Ramos (cell line): ENCODE results near the gene QRICH2.
"Not testable (repeated sequence)": the region's sequence is repeated elsewhere in the genome, so short reads cannot be mapped to it uniquely, and the experiment has no call there.

ENCODE experiments used
- in situ Hi-C: fragments of 300-500 bp; cut with MboI; formaldehyde crosslinking; loops from one replicate; pipeline ENCODE4 v1.14.3; 2022; ENCODE audit warnings: low sequenced_read_pairs; ENCODE audit not compliant: unreplicated experiment

Gene QRICH2

DNA sequence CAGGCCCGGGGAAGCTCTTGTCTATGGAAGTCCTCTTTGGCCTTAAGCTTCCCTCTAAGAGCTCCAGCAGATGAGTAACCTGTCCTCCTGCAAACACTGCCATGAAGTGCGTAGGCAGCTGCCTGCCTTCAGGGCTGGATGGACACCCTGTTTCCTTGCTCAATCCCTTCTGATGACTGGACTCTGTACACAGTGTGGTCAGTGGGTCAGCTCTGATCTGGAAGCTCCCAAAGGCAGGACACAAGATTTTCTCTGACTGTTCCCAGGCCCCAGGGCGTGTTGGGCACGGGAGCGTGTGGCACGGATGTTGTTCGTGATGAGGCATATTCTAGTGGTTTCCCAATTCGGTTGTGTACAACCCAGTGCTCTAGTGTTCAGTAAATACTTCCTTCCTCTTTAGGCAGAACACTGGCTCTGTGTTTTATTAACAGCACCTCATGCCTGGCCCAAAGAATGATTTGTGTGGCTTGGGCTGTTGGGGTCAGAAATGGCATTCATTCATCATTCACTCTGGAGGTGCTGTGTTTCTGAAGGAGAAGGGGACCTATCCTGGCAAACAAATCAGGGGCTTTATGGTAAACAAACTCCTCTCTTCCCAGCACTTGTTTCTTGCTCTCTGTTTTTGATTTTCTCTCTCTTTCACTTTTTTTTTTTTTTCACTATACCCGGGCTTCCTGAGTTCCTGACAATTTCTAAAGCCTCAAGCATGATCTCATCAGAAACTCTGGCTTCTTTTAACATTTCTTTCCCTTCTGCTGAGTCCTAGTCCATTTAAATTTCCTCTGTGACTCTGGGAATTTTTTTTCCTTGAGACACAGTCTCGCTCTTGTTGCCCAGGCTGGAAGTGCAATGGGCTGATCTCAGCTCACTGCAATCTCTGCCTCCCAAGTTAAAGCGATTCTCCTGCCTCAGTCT, 55.8 kb downstream of the QRICH2 start:
- in situ Hi-C loops: no loop called here

DNA sequence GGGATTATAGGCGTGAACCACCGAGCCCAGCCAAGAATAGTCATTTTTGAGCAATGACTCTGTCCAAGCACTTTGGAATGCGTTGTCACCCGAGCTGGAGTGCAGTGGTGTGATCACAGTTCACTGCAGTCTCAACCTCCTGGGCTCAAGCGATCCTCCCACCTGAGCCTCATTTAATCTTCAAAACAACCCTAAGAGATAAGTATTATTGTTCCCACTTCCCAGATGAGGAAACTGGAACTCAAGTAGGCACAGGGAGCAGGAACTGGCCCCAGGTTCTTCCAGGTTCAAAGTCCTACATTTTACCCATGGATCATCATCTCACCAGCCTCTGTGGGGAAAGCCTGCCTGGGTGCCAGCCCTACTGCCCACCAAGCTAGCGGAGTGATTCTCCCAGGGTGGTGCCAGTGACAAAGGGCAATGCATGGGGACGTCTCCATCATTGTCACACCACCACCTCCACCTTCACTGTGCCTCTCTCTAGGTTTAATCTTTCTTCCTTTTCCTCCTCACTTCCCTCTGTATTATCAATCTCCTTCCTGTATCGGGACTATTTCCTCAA, 56.5 kb downstream of the QRICH2 start:
- in situ Hi-C loops: no loop called here

DNA sequence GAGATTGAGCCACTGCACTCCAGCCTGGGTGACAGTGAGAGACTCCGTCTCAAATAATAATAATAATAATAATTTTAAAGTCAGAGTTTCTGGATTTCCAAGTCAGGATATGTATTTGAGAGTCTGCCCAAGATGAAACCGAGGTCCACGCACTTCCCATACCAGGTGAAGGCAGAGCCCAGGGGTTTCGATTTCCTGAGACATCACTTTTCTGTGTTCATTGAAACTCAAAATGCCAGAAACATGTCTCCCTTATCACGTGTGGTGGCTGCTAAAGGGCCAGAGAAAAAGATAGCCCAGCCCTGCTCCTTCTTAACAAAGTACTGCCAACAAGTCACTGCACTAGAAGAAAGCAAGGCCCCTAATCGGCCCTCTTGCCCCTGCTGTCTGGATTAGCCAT, 57.9 kb downstream of the QRICH2 start:
- in situ Hi-C loops: no loop called here

DNA sequence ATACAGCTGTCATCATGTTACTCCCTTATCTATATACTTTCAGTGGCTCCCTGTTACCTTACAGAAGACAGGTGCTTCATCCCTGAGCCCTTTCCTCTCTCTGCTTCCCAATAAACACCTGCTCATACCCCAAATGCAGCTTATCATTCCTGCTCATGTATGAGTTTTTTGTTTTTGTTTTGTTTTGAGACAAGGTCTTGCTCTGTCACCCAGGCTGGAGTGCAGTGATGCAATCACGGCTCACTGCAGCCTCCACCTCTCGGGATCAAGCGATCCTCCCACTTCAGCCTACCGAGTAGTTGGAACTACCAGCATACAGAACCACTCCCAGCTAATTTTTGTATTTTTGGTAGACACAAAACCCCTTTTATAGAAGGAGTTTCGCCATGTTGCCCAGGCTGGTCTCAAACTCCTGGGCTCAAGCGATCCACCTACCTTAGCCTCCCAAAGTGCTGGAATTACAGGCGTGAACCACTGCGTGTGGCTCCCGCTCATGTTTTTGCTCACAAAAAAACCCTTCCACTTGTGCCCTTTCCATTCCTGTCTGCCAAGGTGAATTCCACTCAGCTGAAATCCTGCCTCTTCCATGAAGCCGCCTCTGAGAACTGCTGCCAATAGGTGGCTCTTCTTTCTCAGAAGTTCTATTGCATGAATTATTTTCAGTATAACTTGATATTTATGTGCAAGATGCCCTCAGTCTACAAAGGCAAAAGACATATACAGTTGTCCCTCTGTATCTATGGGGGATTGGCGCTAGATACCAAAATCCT, 59.9 kb downstream of the QRICH2 start:
- in situ Hi-C loops: no loop called here

DNA sequence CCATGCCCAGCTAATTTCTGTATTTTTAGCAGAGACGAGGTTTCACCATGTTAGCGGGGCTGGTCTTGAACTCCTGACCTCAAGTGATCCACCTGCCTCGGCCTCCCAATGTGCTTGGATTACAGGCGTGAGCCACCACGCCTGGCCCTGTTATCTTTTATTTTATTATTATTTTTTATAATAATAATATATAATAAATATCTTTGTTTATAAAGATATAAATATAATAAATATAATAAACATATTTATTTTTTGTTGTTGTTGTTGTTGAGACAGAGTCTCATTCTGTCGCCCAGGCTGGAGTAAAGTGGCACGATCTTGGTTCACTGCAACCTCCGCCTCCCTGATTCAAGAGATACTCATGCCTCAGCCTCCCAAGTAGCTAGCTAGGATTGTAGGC, 60.8 kb downstream of the QRICH2 start:
- in situ Hi-C loops: no loop called here

DNA sequence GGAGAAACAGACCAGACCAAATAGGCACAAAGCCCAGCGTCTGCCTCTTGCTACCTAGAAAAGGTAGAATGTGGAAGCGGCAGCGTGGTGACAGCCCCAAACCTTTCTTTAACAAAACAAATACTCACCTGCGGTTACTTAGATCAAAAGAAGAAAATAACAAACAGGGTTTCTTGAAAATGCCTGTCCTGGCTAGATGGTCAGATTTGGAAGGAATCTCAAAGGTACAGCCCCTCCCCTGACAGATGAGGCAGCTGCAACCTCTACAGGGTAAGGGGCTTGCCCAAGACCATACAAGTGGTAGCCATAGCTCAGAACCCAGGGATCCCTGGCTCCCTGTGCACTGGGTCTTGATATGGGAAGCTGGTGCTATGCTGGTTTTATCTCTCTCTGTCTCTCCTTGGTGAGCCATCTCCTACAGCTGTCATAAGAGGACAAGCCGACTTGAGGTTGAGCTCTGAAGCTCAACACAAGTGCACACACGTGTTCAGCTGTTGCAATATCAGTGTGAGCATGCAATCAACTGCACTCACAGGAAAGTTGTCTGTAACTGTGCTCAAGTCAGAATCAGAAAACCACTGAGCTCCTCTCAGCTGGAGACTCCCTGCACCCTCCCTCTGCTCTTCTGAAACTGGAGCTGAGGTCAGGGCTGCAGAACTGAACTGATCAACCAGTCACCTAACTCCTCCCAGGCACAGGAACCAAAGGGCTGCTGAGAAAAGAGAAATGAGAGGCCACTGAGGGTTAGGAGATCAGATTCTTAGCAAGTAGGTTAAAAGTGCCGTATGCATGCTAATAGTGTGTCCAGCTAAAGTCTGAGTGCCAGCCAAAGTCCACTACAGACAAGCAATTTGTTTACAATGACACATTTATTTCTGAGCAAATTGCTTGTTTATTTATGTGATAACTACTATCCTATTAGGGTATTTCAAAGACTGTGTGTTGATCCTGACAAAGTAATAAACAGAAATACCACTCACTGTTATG, 61.7 kb downstream of the QRICH2 start:
- in situ Hi-C loops: no loop called here

DNA sequence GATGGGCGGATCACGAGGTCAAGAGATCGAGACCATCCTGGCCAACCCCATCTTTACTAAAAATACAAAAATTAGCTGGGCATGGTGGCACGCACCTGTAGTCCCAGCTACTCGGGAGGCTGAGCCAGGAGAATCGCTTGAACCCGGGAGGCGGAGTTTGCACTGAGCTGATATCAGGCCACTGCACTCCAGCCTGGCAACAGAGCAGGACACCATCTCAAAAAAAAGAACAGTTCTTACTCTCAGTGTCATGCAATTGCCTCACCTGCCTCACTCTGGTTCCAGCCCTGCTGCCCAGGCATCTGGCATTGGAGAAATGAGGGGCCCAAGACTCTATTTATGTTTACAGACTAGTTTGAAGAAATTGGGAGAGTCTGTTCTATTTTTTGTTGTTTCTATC, 63.4 kb downstream of the QRICH2 start:
- in situ Hi-C loops: not testable (repeated sequence)

DNA sequence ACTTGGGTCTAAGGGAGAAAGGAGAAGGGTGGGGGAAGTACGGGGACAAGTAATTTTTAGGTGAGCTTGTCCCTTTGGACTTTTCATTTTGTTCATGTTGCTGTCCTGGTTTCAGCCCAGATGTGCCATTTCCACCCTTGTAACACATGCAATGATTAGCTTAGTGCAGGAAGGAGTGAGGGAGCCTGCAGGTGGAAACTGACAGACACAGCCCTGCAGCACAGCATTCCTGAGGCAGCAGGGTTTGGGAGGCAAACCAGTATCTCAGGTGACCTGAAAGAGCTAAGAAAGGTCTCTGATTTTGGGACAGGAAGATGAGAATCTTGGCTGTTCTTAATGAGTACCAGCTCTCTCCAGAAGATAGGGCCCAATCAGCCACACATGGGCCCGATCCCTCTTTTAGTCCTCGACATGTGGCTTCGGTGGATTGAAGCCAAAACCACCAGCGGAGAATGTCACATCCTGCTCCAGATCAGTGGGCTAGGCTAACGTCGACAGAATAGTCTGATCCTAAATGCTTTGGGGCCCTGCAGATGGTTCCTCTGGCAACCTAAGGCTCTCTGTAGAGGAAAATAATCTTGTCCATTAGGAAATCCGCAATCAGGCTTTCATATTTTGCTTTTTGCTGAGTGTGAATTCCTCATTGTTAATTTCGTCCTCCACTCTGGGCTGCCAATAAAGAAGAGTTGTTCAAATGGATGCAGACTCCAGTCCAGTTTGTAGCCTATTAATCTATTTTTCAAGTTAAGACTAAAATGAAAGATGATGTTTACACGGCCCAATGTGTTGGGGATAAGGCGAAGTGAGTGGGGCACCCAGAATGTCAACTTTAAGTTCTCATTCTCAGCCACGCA, 64.0 kb downstream of the QRICH2 start:
- in situ Hi-C loops: no loop called here

DNA sequence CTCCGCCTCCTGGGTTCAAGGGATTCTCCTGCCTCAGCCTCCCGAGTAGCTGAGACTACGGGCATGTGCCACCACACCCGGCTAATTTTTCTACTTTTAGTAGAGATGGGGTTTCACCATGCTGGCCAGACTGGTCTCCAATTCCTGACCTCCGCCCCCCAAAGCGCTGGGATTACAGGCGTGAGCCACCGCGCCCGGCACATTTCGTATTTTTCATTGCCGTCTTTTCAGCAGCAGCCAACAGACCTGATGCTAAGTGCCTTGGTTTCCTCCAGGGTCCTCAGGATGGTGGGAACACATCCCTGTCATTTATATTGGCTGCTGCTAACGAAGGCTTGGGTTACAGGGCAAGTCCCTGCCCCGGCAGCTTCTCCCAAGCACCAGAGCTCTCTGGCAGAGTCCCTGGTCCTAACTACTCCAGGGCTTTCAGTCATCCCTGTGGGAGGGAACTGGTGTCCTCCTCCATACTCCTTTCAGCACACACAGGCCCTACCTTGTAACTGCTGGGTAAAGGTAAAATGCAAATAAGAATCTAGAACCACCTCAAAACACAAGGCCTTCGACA, 66.3 kb downstream of the QRICH2 start:
- in situ Hi-C loops: no loop called here

DNA sequence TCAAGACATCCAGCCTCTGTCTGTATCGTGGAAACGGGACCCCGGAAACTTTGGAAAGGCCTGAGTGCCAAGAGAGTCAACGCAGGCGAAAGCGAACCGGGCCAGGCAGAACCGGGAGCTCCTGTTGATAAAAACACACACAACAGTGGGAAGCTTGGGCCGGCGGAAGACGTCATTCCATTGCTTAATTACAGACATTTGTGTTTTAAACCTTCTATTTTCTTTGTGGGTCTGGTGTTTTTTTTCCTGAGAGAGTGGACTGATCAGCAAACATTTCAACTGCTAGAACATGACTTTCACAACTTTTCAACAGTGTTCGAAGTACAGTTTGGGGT, 66.9 kb downstream of the QRICH2 start:
- in situ Hi-C loops: no loop called here

DNA sequence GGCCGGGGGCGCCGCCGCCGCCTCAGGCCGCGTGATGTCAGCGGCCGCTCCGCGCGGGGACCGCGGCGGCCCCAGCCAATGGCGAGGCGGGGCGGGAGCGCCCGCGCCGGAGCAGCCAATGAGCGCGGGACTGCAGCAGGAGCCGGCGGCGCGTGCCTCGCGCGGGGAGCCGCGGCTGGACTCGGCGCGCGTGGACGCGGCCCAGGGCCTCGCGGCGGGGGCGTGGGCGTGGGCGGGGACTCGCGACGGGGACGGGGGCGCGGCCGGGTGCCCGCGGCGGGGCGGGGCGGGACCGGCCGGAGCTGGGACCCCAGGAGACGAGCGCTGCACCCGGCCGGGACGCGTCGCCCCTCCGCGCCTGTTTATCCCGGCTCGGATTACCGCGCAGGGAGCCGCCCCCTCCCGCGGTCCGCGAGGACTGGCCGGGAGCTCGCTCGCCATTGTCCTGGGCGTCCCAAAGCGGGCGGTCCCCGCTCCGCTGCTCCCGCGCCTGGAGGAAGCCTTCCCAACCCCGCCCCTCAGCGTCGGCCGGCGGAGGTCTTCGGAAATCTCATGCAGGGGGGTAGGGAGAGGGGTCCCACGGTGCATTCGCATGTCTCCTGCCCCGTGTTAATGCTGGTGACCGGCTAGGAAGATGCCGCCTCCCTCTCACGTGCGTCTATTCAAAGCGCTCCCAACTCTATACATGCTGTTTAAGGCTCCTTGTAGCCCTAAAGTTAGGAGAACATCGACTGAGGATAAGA, 67.4 kb downstream of the QRICH2 start, which contains the start of gene RNF157:
Gene RNF157 (minus strand): TSS at position 33 of the 743 bp plus-strand sequence. CDS start 253 bp downstream, outside the sequence.
- in situ Hi-C loops: no loop called here

DNA sequence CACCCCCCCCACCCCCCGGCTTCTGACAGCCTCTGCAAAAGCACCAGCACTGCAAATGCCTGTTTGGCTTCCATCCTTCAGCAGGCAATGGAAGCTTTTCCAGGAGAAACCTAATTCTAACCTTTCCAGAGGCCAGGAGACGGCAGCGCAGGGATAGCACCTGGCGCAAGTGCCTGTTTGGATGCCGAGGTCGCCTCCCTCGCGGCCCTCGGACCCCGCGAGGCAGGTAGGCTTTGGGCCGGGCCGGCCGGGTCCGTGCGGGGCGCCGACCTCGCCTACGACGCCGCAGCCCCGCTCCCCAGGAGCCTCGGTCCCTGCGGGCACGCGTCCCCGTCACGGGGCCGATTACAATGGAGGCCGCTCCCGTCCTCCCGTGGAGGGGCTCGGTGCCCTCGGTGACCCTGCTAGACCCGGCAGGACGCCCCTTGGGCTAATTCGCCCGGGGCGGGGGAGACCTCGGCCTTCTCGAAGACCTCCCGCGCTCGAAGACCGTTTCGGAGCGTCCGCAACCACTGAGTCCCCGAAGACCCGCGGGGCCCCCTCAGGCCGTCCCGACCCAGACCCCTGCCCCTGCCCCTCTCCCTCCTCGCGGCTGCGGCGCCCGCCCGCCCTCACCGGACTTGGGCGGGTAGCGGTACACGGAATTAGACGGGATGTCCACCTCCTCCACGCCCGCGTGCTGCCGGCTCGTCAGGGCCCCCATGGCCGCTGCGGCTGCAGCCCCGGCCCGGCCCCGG, 68.4 kb downstream of the QRICH2 start:
- in situ Hi-C loops: no loop called here

DNA sequence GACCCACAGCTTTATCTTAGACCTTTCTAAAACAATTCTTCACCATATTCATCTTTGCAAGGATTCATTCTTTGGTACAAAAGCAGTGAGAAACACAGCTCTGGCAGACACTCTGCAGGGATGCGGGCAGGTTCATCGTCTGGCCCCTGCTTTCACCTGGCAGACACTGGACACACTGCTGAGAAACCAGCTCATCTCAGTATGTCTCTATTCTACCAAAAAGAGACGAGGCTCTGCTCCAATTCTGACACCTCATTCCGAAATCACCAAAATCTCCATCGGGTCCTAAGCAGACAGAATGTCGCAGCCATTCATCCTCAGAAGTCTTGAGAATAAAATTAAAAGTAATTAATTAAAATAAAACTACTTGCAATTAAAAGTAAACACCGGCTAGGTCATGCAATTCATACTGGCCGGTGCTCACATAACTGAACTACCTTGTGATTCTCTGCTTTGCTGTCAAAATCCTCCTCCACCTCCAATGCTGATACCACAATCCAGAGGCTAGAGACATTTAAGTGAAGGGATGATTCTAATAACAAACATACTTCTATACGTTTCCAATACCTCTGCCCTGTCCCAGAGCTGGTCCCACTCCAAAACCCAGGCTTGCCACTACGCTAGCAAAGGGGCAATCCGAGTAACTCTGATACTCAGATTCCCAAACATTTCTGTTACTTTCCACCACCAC, 69.1 kb downstream of the QRICH2 start:
- in situ Hi-C loops: no loop called here

DNA sequence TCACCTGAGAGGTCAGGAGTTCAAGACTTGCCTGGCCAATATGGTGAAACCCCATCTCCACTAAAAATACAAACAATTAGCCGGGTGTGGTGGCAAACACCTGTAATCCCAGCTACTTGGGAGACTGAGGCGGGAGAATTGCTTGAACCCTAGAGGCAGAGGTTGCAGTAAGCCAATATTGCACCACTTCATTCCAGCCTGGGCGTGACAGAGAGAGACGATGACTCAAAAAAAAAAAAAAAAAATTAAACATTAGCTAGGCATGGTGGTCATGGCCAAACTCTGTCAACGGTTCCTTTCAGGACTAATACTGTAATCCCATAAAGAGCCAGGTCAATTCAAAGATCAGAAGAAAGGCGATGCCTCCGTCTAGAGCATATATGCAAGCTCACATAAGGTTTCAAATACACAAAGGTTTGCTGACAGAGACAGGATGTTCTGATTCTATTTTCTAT, 70.2 kb downstream of the QRICH2 start:
- in situ Hi-C loops: no loop called here

DNA sequence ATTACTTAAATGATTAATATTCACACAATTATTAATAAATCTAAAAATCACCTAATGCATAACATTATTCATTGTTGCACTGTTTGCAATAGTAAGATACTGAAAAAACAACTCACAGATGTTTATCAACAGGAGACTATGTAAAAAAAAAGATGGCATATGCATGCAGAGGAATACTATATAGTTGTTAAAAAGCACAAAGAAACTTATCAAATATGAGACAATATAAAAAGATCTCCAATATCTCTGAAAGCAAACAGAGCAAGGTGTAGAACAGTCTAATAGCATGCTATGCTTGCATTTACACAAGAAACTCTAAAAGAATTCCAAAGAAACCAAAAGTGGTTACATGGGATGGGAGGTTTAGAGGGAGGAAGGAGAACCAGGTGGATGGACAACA, 71.5 kb downstream of the QRICH2 start:
- in situ Hi-C loops: no loop called here

DNA sequence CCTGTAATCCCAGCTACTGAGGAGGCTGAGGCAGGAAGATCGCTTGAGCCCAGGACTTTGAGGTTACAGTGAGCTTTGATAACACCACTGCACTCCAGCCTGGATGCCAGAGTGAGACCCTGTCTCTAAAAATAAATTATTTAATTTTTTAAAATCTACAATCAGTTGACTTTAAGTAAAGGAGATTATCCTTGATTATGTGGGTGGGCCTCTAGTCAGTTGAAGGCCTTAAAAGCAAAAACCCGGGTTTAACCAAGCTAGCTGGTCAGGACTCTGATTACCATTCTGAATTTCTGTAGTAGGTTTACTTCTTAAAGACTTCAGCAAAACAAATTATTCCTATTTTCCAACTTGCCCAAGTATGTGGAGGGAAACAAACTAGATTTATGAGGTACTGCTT, 72.2 kb downstream of the QRICH2 start:
- in situ Hi-C loops: no loop called here

DNA sequence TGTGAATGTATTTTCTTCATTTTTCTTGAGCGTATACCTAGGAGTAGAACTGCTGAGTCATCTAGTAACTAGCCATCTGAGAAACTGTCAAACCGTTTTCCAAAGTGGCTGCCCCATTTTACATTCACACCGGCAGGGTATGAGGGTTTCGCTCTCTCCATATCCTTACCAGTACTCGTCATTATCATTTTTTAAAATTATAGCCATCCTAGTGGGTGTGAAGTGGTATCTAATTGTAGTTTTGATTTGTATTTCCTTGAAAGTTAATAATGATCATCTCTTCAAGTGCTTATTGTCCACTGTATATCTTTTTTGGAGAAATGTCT, 73.8 kb downstream of the QRICH2 start:
- in situ Hi-C loops: no loop called here
